Fibroblast of mammary gland (primary cell): ENCODE results near the gene KCNMB2.

ENCODE experiments used
- DNase-seq: peaks from one replicate; pipeline ENCODE4 v3.0.0-alpha.2; 2010; ENCODE audit warnings: low read depth
- H3K4me3 ChIP-seq: 2 replicates; pipeline ENCODE4 v1.5.1; 2011; ENCODE audit warnings: low read depth, mild to moderate bottlenecking, low read length, moderate library complexity; ENCODE audit not compliant: control insufficient read depth
- TF ChIP-seq, protein P1 (sequence below): conservative IDR thresholded peaks from 2 replicates; pipeline ENCODE4 v1.5.1; 2011; ENCODE audit warnings: low read depth, low read length, inconsistent platforms; ENCODE audit not compliant: control insufficient read depth, insufficient read depth

Gene KCNMB2

DNA sequence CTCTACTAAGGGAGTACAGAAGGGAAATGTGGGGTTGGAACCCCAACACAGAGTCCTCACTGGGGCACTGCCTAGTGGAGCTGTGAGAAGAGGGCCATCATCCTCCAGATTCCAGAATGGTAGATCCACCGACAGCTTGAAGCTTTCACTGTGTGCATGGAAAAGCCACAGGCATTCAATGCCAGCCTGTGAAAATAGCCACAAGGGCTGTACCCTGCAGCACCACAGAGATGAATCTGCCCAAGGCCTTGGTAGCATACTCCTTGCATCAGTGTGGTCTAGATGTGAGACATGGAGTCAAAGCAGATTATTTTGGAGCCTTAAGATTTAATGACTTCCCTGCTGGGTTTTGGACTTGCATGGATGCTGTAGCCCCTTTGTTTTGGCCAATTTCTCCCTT lies 39.3 kb upstream of the KCNMB2 start:
- TF ChIP-seq, protein P1, sequence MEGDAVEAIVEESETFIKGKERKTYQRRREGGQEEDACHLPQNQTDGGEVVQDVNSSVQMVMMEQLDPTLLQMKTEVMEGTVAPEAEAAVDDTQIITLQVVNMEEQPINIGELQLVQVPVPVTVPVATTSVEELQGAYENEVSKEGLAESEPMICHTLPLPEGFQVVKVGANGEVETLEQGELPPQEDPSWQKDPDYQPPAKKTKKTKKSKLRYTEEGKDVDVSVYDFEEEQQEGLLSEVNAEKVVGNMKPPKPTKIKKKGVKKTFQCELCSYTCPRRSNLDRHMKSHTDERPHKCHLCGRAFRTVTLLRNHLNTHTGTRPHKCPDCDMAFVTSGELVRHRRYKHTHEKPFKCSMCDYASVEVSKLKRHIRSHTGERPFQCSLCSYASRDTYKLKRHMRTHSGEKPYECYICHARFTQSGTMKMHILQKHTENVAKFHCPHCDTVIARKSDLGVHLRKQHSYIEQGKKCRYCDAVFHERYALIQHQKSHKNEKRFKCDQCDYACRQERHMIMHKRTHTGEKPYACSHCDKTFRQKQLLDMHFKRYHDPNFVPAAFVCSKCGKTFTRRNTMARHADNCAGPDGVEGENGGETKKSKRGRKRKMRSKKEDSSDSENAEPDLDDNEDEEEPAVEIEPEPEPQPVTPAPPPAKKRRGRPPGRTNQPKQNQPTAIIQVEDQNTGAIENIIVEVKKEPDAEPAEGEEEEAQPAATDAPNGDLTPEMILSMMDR, result no peak
- no peak for DNase-seq
- no peak overlapping the region for H3K4me3 ChIP-seq

- H3K4me3 ChIP-seq, result no peak overlapping the region
- DNase-seq, result no peak
- TF ChIP-seq, protein P1, result no peak
Observed at GRCh38 chr3:178498871-178499270, 37.4 kb upstream of the KCNMB2 start.

- peak; percentile 17 for DNase-seq
- H3K4me3 ChIP-seq, result no peak overlapping the region
- TF ChIP-seq, protein P1, result no peak
Observed at GRCh38 chr3:178500631-178501030, 35.6 kb upstream of the KCNMB2 start.

DNA sequence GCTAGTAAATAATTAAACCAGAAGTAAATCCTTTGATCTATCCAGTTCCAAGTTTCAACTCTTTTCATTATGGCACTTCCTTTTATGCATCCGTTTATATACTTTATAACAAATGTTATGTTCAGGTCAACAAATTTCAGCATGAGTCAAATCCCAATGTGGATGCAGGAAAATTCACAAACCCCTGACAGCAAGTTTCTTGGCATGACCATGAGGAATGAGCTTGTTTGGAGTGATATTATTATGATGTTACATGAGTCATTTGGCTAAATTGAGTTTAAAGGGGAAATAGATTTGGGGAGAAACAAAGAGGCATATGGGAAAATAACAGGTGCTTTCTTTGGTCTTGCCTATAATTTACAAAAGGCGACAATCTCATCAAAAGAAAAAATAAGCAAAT lies 32.1 kb upstream of the KCNMB2 start:
- TF ChIP-seq, protein P1, result no peak
- DNase-seq, result no peak
- no peak overlapping the region for H3K4me3 ChIP-seq

GRCh38 chr3:178505832-178506231 lies 30.4 kb upstream of the KCNMB2 start:
- H3K4me3 ChIP-seq, result no peak overlapping the region
- TF ChIP-seq, protein P1, result no peak
- no peak for DNase-seq

DNA sequence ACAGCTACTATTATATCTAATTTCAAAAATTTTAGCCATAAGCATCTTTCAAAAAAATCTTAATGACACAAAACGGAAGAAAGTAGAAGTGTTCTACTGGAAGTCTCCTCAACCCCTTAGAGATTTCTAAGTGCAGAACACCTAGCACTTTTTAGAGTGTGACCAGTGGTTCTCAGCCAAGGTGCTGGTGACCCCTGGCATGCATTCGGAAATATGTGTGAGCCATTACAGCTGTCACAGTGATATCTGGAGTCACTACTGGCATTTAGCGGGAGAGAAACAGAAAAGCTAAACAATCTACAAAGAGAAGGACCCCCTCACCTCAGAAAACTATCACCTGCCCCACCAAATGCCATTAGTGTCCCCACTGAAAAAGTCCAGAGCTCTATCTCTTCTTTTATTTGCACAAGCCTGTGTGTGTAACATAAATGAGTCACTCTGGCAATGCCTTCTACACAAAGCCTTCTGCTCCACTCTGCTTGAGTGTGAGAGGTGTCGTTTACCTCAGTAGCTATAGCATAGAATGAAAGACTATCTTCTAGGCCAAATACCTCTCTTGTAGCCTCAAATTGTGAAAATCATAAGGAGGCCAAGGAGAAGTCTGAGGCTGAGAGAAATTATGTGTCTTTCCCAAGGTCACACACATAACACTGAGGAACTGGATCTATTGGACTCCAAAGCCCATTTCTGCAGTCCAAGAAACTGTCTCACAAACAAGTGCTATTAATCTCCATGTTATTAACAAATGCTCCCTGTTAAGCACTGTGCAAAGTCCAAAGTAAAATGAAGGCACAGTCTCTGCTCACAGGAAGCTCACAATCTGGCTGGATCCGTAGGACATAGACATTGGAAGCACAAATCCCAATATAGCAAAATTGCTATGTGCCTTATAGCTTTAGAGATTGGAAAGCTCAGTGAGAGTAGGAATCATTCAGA lies 28.5 kb upstream of the KCNMB2 start:
- TF ChIP-seq, protein P1, result no peak
- no peak for DNase-seq
- H3K4me3 ChIP-seq, result no peak overlapping the region
